K562 (cell line): ENCODE measurements around the gene TMTC3. TPM values are rescaled to one million over a fixed set of nuclear protein-coding genes. Genes with fewer than 3 reads are reported as not detected.

Experiments
- ATAC-seq: fragments of 200-7000 bp; cut with Tn5 transposase; 3 replicates; pipeline ENCODE4 v1.9.1; 2020; ENCODE audit warnings: moderate library complexity
- BruUV-seq: library from RNA; stranded (reverse); fragments of 400-500 nt; replicated peaks from 2 replicates; lab custom pipeline; 2021; lab: Mats Ljungman, UMichigan
- CTCF ChIA-PET: fragments of 300-600 bp; formaldehyde crosslinking; extraction: SDS; loops from one replicate; lab custom pipeline; 2021; ENCODE audit warnings: low intra/inter-chr PET ratio; lab: Yijun Ruan, JAX
- POLR2A ChIA-PET: fragments of 300-600, 350-650 bp; sonication (Branson Sonifier 250); formaldehyde crosslinking; extraction: SDS; loops from one replicate; lab custom pipeline; 2021; ENCODE audit warnings: antibody characterized with exemption, inconsistent platforms; lab: Yijun Ruan, JAX
- DNase-seq, 4 experiments: peaks; one replicate each; pipeline versions ENCODE4 v3.0.0 to v3.0.0-alpha.2; 2011 to 2018; ENCODE audit warnings: low spot score in 3 of 4, mixed read lengths in 3 of 4; ENCODE audit errors: extremely low read depth in 1 of 4
- FAIRE-seq: peaks from 2 replicates; lab custom pipeline; 2011; peaks lifted over from hg19 to GRCh38; lab: Jason Lieb, UNC
- H2AFZ ChIP-seq: 2 replicates; pipeline ENCODE4 v1.6.0; 2011; ENCODE audit warnings: low read depth, low read length, control low read depth, inconsistent platforms
- H3K27ac ChIP-seq: fragments of 200-600 bp; 3 replicates; pipeline ENCODE4 v1.8.0; 2011; ENCODE audit warnings: low read depth, mild to moderate bottlenecking, control low read depth, inconsistent platforms, low read length, moderate library complexity, mixed read lengths; ENCODE audit errors: extremely low read depth
- H3K27me3 ChIP-seq, 2 experiments: fragments of 300-600 bp in 1 of 2; 2 replicates in 1 of 2; 3 replicates in 1 of 2; pipeline versions ENCODE4 v1.6.0 to v1.8.0; 2011; ENCODE audit warnings: inconsistent platforms in 2 of 2, low read length in 2 of 2, mild to moderate bottlenecking in 1 of 2, mixed read lengths in 1 of 2, moderate library complexity in 1 of 2; ENCODE audit not compliant: control insufficient read depth in 2 of 2, insufficient read depth in 2 of 2
- H3K36me3 ChIP-seq: fragments of 300-600 bp; 3 replicates; pipeline ENCODE4 v1.8.0; 2011; ENCODE audit warnings: mild to moderate bottlenecking, low read length, inconsistent platforms; ENCODE audit not compliant: control insufficient read depth, insufficient read depth
- H3K4me1 ChIP-seq, 2 experiments: fragments of 200-600 bp in 1 of 2; replicated peaks in 1 of 2; 2 replicates in 1 of 2; 3 replicates in 1 of 2; pipeline versions ENCODE4 v1.5.1 to v1.8.0; 2011; ENCODE audit warnings: inconsistent platforms in 2 of 2, low read length in 2 of 2, mild to moderate bottlenecking in 1 of 2, mixed read lengths in 1 of 2, moderate library complexity in 1 of 2; ENCODE audit not compliant: control insufficient read depth in 2 of 2, insufficient read depth in 2 of 2
- H3K4me2 ChIP-seq: 2 replicates; pipeline ENCODE4 v1.6.1; 2011; ENCODE audit warnings: low read length, control low read depth, inconsistent platforms, mixed read lengths; ENCODE audit not compliant: insufficient read depth
- H3K4me3 ChIP-seq: fragments of 200-600 bp; sonication (generic), shearing (Covaris generic); 2 replicates; pipeline ENCODE4 v1.5.1; 2016; ENCODE audit warnings: control low read depth, inconsistent platforms
- H3K79me2 ChIP-seq: fragments of 200-600 bp; 3 replicates; pipeline ENCODE4 v1.8.0; 2011; ENCODE audit warnings: low read length, inconsistent platforms; ENCODE audit not compliant: control insufficient read depth, insufficient read depth
- H3K9ac ChIP-seq, 2 experiments: 2 replicates each; pipeline versions ENCODE4 v1.6.0 to v1.6.1; 2011; ENCODE audit warnings: low read depth in 2 of 2, low read length in 2 of 2, control low read depth in 1 of 2, inconsistent platforms in 1 of 2, mild to moderate bottlenecking in 1 of 2, mixed read lengths in 1 of 2; ENCODE audit not compliant: insufficient read depth in 1 of 2
- H3K9me1 ChIP-seq: one replicate; pipeline ENCODE4 v1.6.0; 2011; ENCODE audit warnings: inconsistent platforms, mild to moderate bottlenecking, low read length, moderate library complexity; ENCODE audit not compliant: control insufficient read depth, insufficient read depth
- H3K9me3 ChIP-seq: replicated peaks from 2 replicates; pipeline ENCODE4 v1.5.1; 2011; ENCODE audit warnings: low read depth, low read length, inconsistent platforms; ENCODE audit not compliant: control insufficient read depth, insufficient read depth
- H4K20me1 ChIP-seq: replicated peaks from 2 replicates; pipeline ENCODE4 v1.6.1; 2011; ENCODE audit warnings: low read length, inconsistent platforms, mixed read lengths; ENCODE audit not compliant: control insufficient read depth, insufficient read depth
- FOXM1 ChIP-seq, 2 experiments: fragments of 450-650 bp in 1 of 2; sonication (generic) in 1 of 2; formaldehyde crosslinking in 1 of 2; IDR thresholded peaks; 2 replicates each; pipeline versions ENCODE4 v1.6.1 to v1.9.0; 2017 to 2022; ENCODE audit warnings: low read depth in 2 of 2, mild to moderate bottlenecking in 2 of 2, missing genetic modification reagents in 1 of 2, moderate library complexity in 1 of 2
- WGBS: fragments of 100-300 bp; shearing (Covaris generic); methylation state at CpG from one replicate; pipeline ENCODE4 v1.1.6; 2016; ENCODE audit warnings: low coverage, mixed read lengths; ENCODE audit not compliant: insufficient coverage; ENCODE audit errors: missing lambda C conversion rate; 5-methylcytosine and 5-hydroxymethylcytosine counted together
- in situ Hi-C: fragments of 300-500 bp; cut with MboI; formaldehyde crosslinking; loops from 4 replicates; pipeline ENCODE4 v1.15.0; 2018; ENCODE audit warnings: inconsistent platforms, mixed read lengths
- intact Hi-C: fragments of 100-400 bp; cut with micrococcal nuclease; formaldehyde crosslinking; loops from 2 replicates; pipeline ENCODE4 v1.14.2; 2022
- polyA plus RNA-seq, 8 experiments: library from polyadenylated mRNA; depleted of rRNA in 4 of 8; stranded (reverse) in 5 of 8; unstranded in 3 of 8; fragments of >200 nt; fragmentation: Nextera tagmentation in 2 of 8; fragmentation: Illumina TruSeq in 1 of 8; extraction: Ambion mirVana in 2 of 8; extraction: Trizol in 1 of 8; gene quantifications; 2 replicates each; pipeline versions ENCODE4 v1.2.1 to v1.2.3, GENCODE V29; 2011 to 2014; ENCODE audit warnings: inconsistent platforms in 1 of 8, missing spikeins in 1 of 8
- total RNA-seq, 7 experiments: library from RNA; depleted of rRNA in 6 of 7; stranded (reverse); fragments of >200 nt in 6 of 7; fragmentation: Illumina TruSeq in 2 of 7; extraction: Trizol in 2 of 7; gene quantifications; 2 replicates each; pipeline versions ENCODE4 v1.2.1 to v1.2.3, GENCODE V29; 2011 to 2021; ENCODE audit warnings: low replicate concordance in 1 of 7
- TF ChIP-seq, protein P1 (sequence below): fragments of 450-650 bp; IDR thresholded peaks from 2 replicates; pipeline ENCODE4 v1.6.1; 2016

Gene TMTC3
- total and polyA plus RNA-seq, 9 of the 15 experiments (the other 6 are each of a cell fraction or from before 2014, with no cell fraction given), result 1.9 to 9.8 (median 4.7) TPM

DNA sequence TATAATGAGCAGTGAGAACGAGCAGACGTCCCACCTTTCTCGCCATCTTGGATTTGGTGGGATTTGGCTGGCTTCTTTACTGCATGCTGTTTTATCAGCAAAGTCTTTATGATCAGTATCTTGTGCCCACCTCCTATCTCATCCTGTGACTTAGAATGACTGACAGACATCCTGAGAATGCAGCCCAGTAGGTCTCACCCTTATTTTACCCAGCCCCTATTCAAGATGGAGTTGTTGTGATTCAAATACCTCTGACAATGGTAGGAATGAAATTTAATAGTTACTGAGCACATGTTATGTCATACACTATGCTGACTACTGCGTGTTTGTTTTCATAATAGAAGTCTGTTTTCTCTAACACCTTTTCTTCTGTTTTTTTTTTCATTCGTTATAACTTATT, 1.9 kb downstream of the TMTC3 start:
- H3K27me3 ChIP-seq, result no peaks in the 10 kb centered on the region
- intact Hi-C loops (loop anchor here (10.0 kb wide), 1 partner anchor 1381 kb away; the partner anchor contains the start of genes GALNT4 and POC1B), in situ Hi-C loops (no loop called here)
- H3K9ac ChIP-seq, result no peak overlapping the region
- TF ChIP-seq, protein P1, sequence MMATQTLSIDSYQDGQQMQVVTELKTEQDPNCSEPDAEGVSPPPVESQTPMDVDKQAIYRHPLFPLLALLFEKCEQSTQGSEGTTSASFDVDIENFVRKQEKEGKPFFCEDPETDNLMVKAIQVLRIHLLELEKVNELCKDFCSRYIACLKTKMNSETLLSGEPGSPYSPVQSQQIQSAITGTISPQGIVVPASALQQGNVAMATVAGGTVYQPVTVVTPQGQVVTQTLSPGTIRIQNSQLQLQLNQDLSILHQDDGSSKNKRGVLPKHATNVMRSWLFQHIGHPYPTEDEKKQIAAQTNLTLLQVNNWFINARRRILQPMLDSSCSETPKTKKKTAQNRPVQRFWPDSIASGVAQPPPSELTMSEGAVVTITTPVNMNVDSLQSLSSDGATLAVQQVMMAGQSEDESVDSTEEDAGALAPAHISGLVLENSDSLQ, result peak; percentile 51; the same call in 1 of the 2 replicates
- TF ChIP-seq FOXM1 (IDR thresholded peaks at IDR 0.05; ENCODE audit: low read depth), result no peak
- no peak for TF ChIP-seq FOXM1 (CRISPR knock-in tag; IDR thresholded peaks at IDR 0.05; ENCODE audit: low read depth)
- H3K36me3 ChIP-seq, result peaks cover 16% of the 10 kb centered on the region; the same call in 2 of the 3 replicates
- CTCF ChIA-PET, result no interaction called here
- no peak overlapping the region for H3K27ac ChIP-seq
- ATAC-seq (no peak), FAIRE-seq (no peak), DNase-seq (no peak)
- peaks cover 48% of the 10 kb centered on the region for H3K79me2 ChIP-seq
- H3K9me3 ChIP-seq, result no peaks in the 10 kb centered on the region
- no peaks in the 10 kb centered on the region for H3K9me1 ChIP-seq
- H3K4me1 ChIP-seq, result peaks cover 0 to 7% of the 10 kb centered on the region in 2 experiments; a peak in 2 of 5 replicates
- 59% methylated on average over 5 of the region's 5 CpGs for WGBS
- H3K4me2 ChIP-seq, result peak overlapping the region; percentile 27; the same call in 1 of the 2 replicates
- POLR2A ChIA-PET, result no interaction called here
- no TSS peak for BruUV-seq
- H4K20me1 ChIP-seq, result no peaks in the 10 kb centered on the region
- H2AFZ ChIP-seq, result no peak overlapping the region
- H3K4me3 ChIP-seq, result no peak overlapping the region
